GM21576 (cell line): Measurements from ENCODE around the gene POLR2J.

Experiments
- ATAC-seq: cut with Tn5 transposase; IDR thresholded peaks from one replicate; pipeline ENCODE4 v1.9.1; 2021; ENCODE audit warnings: mild to moderate bottlenecking, moderate library complexity; ENCODE audit not compliant: unreplicated experiment

POLR2J gene

DNA sequence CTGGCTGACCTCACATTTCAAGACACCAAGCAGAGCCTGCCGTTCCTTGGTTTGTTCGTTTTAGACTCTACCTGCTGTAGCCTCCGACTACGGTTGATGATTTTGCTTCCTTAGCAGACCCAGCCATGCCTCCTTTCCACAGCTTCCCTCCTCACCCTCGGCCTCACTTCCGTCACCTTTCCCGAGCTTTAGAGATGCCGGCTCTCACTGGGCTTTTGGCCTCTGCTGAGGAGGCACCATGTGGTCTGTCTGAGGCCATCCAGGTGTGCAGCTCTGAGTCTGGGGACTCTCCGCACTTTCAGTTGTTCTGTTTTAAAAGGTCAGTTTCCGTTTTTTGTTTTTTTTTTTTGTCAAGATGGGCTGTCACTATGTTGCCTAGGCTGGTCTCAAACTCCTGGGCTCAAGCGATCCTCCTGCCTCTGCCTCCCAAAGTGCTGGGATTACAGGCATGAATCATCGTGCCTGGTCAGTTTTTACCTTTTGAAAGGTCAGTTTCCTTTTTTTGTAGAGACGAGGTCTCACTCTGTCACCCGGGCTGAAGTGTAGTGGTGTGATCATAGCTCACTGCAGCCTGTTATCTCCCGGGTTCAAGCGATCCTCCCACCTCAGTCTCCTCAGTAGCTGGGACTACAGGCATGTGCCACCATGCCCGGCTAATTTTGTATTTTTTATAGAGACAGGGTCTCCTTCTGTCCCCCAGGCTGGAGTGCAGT is 33.6 kb downstream of the POLR2J start:
- ATAC-seq = peak; percentile 49

DNA sequence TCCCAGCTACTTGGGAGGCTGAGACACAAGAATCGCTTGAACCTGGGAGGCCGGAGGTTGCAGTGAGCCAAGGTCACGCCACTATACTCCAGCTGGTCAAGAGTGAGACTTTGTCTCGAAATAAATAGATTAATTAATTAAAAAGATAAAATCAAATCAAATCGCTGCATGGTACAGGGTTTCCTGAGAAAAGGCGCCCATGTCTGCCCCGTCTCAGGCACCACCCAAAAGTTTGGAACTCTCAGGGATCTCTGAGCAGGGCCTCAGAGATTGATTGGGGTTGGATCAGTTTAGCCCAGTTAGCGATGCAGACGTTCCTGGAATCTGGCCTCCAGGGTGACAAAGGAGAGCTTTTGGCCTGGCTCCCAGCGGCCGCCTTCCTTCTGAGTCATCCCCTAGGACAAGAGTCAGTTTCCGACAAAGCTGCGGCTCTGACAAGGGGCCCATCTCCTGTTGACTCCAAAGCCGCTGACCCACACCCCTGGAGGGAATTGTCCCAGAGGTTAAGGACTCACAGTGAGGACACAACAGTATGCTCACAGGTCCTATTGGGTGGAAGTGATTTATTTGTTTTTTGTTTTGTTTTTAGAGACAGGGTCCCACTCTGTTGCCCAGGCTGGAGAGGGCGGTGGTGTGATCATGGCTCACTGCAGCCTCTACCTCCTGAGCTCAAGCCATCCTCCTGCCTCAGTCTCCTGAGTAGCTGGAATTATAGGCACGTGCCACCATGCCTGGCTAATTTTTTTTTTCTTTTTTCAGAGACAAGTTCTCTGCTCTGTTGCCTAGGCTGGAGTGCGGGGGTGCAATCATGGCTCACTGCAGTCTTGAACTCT is 38.5 kb downstream of the POLR2J start:
- ATAC-seq = no peak

DNA sequence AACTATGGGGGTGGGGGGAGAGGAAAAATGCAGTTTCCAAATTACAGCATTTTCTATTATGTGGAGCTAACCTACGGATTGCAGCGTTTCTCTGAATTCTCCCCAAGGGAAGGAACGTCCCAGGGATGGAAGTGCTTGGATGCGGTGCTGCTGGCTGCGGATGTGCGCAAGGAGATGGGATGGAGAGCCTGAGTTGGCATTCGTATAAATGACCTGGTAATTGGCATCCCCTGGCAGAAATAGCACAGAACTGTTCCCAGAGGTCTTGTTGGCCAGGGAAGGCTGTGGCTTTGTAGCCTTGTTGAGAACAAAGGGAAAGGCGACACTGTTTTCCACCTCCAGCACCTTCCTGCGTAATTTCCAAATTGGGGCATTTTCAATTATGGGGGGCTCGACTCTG is 42.6 kb downstream of the POLR2J start:
- no peak for ATAC-seq

DNA sequence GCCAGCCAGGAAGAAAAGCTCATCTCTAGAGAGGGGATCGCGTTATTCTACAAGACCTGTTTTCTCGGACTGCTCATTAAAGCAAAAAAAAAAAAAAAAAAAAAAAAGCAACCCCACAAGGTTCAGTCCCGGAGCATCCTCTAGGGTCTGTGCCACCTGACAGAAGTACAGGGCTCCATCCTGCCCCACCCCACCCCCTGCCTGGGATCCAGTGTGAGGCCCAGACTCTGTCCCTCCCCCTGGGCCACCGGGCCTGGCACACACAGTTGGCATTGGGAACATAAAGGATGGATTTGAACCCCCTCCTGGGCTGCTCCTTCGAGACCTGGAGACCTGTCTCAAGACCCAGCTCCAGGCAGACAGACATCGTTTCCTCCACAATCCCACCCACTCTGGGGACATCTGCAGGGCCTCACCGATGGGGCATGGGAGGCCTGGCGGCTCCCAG is 44.7 kb downstream of the POLR2J start:
- ATAC-seq = no peak

DNA sequence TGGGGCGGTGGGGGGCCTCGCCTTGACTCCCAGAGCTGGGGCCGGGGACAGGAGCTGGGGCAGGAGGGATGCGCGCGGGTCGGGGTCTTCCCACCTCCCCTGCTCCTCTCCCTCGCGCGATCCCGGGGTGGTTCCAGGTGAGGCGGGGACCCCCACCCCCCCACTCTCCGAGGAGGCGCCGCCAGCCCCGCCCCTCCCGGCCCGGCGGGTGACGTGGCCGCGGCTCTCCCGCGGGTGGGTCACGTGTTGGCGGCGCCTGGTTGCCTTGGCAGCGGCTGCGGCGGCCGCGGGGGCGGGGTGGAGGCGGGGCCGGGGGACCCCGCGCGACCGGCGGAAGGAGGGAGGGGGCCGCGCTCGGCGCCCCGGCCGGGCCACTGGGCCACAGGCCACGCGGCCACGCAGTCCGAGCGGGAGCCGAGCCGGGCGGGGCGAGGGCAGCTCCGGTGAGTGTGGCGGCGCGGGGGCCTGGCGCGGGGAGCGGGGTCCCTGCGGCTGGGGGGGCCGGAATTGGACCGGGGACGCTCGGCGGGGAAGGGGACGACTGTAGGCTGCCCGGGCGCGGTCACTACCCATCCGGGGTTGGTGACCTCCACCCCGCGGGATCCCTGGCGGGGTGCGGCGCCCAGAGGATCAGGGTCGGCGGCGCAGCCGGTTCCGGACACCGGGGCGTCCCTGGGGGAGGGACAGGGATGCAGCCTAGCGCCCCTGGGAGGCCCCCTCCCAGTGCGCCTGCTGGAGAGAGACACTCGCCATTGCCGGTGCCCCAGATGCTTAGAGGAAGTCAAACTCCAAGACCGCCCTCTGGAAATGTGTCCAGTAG is 45.3 kb downstream of the POLR2J start, which contains the start of gene ORAI2:
Gene ORAI2, plus strand, starts transcription at position 357 of the 820 bp plus-strand sequence. CDS start 5,382 bp downstream, outside the sequence.
- no peak for ATAC-seq

DNA sequence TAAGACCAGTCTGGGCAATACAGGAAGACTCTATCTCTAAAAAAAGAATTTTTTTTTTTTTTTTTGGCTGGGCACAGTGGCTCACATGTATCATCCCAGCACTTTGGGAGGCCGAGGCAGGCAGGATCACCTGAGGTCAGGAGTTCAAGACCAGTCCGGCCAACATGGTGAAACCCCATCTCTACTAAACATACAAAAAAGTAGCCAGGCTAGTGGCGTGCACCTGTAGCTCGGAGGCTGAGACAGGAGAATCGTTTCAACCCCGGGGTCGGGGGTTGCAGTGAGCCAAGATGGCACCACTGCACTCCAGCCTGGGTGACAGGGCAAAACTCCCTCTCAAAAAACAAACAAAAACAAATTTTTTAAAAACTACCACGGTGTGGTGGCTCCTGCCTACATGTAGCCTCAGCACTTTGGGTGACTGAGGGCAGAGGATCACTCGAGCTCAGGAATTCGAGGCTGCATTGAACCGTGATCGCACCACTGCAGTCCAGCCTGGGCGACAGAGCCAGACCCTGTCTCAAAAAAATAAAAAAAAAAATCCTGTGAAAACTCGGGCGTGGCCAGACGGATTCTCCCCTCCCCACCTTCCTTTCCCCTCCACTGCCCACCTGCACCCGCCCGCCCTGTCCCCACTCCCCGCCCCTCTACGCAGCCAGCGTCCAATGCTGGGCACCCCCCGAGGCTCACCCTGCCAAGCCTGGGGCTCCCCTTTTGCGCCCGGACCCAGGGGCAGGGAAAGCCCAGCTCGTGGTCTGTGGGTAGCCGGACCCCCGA is 46.1 kb downstream of the POLR2J start:
- ATAC-seq = no peak

DNA sequence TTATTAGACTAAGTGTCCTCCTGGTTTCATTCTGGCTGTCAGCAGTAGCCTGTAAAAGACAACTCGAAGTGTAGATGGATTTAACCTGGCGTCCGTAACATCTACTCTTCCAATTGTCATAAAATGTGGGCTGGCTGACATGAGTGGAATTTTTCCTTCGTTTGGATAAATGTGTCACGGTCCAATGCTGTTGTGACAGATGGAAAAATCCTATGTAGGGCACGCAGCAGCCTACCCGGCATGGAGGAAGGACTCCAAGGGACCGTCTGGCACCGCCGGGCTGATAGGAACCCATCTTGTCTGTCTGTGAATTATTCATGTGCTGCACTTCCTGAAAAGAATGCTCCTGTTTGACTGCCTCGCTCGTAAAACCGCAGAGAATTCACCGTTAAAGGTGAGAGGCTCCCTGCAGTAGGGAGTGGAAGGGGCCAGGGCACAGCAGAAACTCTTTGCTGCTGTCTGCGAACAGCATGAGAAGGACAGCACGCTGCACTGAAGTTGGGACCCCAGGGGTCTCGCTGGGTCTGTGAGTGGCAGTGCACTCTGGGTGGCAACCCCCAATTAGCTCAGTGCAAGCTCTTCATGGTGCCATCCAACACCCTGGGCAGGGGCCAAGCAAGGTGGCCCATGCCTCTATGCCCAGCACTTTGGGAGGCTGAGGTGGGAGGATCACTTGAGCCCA is 47.0 kb downstream of the POLR2J start:
- peak; percentile 39 for ATAC-seq

DNA sequence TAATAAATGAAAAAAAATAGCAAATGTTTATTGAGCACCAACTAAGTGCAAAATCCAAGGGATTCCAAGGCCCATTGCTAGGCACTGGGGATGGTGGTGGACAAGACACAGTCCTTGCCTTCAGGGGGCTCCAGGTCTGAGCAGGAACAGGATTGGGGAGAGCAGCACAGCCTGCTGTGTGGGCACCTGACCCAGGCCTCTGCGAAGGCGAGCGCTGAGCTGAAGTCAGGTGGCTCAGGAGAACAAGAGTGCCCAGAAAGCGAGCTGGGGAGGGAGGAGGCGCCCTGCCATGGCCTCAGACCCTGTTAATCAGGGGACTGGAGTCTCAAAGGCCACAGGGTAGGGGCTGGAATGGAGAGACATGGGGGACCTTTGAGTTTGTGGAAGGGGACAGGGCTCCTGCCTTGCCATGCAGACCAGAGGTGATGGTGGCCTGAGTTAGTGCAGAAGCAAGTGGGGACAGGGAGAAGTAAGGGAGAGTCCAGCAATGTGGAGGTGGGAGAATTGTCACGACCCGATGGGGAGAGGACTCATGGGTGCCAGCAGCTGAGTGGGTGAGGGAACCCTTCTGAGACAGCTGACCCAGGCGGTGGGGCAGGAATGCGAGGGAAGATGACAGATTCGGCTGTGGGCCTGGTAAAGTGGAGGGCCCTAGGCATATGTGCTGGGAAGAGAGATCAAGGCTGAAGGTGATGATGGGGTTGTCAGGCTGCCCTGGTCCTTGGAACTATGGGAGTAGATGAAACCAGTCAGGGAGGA is 49.4 kb downstream of the POLR2J start:
- ATAC-seq = no peak

DNA sequence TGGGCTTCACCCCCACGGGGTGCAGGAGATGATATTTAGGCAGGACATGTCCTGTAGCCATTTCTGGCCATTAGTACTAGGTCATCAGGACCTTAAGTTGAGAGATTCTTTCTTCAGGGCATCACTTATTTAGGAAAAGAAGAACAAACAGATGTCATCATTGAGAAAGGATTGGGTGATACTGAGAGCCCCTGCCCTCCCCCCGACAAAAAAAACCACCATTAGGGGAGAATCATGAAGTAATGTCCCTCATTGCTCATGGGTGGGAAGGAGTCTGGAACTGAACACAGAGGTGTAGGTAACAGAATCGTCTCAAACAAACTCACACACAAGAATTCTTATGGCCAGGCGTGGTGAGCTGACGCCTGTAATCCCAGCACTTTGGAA is 51.7 kb downstream of the POLR2J start:
- ATAC-seq = no peak

DNA sequence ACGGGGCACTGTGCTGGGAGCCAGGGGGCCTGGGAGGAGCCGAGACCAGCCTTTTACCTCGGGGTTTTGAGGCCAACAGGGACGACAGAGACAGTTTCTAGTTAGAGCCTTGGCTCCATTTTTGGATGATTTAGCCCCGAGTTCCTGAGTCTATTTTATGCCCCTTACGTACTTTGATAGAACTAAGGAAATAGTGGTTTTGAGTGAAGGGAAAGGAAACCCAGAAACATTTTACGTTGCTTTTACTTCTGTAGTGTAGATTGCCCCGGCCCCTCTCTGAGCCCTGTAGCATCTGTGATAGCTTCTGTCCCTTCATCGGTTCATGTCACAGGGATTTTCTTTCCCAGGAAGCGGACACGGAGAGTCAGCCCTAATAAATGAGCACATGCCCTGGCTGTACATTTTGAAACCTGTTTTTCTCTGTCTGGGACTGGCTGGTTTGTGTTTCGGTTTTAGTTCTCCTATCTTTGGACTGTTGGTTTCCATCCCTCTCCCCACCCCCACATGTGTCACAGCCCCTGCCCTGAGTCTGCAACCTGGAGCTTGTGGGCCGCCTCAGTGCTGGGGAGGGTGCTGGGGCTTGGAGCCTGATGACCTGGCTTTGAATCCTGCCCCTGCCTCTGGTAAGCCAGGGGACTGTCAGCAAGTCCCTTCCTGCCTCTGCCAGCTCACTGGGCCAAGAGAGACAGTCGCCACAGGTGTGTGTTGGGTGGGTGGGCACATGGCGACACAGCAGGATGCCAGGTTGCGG is 52.3 kb downstream of the POLR2J start:
- peak; percentile 46 for ATAC-seq

DNA sequence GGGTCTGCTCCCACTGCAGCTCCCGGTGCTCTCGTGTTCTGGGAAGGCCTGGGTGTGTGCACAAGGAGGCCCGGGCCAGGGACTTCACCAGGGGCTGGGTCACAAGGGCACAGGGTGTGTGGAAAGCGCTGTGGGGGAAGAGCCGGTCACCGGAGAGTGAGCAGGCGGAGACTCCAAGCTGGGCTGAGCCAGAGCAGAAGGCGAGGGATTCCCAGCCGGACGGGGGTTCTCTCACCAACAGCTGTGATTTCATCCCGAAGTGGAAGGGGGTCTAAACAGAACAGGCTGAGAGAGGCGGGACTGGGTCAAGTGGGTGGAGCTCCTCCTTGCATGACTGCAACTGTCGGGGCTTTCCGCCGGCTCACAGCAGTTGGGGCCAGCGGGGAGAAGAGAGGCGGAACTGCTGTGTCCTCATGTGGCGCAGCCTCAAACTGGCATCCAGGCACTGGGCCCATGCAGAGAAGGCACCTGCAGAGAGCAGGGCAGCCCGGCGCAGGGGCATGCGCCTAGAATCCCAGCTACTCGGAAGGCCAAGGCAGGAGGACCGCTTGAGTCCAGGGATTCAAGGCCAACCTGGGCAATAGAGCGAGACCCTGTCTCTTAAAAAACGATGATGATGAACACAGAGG is 53.0 kb downstream of the POLR2J start:
- ATAC-seq = peak; percentile 72

DNA sequence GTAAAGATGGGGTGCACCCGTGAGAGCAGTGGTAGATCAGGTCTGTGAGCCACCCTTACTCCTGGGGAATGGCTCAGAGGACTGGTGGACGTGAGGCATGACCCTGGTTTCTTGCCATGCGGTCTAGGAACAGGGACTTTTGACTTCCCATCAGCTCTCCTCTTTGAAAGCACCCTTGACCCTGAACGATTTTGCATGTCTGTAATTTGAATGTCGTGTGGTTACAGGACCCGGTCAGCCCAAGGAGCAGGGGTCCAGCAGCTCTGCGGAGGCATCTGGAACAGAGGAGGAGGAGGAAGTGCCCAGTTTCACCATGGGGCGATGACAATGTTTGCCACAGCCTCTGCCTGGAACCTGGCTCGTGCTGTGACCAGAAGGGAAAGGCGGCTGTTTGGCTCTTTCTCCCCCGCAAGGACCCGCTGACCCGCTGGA is 53.9 kb downstream of the POLR2J start:
- no peak for ATAC-seq

DNA sequence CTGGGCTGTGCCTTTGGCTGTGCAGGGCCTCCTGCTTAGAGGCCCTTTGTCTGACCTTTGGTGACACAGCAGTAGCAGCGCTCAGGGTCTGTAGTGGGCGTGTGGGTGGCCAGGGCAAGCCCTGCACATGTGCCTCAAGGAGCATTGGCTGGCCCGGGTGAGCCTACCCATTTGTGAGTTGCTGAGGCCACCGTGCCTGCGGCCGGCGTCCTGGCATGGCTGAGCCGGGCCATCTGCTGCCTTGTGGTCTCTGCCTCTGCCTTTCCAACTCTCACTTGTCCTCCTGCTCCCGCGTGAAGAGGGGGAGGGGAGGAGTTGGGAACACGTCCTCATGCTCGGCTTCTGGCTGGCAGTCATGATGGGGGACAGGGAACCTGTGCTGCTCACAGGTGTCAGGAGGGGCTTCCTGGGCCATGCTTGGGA is 54.6 kb downstream of the POLR2J start:
- ATAC-seq = no peak
